NCI-H2107 treated with DMSO at 0.1 percent for 48 hours (cell line): Measurements from ENCODE around the gene LRRC8B.

ENCODE experiments used
- DNase-seq: peaks from one replicate; lab custom pipeline; 2025; ENCODE audit not compliant: unreplicated experiment; lab: John Stamatoyannopoulos, UW

The LRRC8B gene

DNA sequence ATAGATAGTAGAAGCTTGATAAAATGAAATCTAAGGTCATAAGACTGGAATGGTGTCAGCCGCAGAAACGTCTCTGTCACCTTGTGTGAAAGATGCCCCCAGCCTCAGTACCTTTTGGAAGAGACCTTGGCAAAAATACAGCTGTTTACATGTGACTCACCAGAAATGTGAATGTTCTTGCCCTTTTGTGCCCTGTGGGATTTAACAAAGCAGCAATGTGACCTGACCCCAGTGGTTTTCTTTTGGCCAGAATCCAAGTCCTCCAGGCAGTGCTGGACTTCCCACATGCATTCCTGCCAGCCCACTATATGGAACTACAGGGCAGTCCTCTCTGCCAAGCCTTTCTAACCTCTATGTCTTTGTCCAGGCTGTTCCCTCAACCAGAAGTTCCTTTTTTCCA is 81.1 kb downstream of the LRRC8B start:
- no peak for DNase-seq

DNA sequence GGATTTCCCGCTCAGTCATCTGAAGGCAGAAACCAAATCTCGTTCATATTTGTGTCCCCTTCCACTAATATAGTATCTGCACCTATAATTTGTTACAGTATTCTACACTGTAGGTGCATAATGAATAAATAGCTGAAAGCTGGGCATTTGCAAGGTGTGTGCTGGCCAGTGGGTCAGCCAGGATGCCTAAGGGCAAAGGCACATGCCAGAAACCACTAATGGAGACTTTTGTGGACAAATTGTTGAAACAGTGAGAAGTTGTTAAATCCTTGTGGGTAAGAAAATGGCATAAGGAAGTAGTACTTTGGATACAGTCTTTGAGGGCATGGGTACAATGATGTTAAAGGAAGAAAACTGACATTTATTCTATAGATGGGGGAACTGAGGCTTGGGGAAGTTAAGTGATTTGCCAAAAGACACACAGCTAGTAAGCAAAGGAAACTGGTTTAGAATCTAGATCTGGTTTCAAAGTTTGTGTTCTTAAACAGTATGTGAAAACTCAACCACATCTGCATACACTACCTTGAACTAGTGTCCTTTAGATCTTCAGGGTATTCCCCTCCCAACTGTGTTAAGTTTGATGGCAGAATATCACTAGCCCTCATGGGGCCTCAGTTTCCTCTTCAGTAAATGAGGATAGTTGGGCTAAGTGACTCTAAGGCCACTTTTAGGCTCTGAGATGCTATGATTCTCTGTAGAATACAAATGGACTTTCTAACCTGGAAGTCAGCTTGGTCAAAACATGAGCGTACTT is 81.8 kb downstream of the LRRC8B start:
- DNase-seq: no peak

DNA sequence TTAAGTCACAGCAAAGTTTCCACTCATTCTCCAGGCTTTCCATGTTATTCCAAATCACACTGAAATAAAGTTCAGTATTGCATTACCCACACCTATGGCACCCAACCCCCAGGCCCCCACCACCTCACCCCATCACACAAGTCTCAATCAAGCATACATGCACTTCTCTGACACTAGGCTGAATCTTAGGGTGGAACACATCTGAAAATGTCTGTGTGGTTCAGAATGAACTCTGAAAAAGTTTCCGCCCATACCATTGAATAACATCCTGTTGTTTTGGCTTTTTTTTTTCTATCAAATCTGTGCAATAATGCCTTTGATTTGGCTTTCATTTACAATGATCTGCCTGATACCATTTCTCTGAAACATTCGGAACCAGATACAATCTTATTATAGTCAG is 82.5 kb downstream of the LRRC8B start:
- DNase-seq: no peak

DNA sequence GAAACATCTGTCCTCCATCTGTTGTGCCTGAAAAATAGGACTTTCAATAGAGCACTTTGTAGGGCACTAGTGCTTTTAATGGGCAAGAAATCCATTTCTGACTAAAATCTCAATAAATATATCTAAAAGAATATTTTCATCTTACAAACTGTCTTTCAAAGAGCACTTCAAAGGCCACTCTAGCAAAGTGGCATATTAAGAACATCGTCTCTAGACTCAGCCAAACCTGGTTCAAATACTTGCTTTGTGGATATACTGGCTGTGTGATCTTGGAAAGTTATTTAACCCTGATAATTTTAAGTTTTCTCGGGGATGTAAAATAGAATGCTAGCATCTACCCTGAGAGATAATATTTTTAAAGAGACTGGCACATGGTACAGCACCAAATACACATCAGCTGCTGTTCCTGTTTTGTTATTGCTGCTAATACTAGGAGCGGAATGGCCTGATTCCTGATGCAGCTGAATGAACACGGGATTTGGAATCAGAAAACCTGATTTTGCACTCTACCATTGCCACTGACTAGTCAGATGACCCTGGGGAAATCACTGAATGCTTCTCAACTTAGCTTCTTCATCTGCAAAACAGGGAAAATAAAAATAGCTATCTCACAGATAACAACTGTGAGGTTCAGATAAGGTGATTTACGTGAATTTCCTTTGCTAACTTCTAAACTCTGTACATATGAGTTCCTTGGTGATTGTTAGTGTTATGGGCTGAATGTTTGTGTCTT is 83.1 kb downstream of the LRRC8B start:
- no peak for DNase-seq

DNA sequence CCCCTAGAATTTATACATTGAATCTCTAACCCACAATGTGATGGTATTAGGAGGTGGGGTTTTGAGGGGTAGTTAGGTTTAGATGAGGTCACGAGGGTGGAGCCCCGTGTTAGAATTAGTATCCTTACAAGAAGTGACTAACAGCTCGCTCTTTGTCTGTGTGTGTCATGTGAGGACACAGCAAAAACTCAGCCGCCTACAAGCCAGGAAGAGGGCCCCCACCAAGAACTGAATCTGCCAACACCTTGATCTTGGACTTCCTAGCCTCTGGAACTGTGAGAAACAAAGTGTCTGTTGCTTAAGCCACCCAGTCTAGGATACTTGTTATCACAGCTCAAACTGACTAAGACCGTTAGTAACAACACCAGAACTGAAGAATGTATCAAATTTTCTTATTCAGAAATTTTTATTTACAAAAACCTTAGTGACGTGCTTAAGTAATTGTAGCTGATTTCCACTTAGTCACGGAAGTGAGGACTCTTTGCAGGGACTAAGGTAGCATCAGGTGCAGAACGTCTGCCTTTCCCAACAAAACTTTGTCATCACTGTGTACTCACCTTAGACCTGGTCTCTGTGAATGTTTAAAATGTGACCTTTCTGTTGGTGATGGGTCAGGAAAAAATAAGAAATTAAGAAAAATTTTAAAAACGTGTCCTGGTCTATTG is 83.8 kb downstream of the LRRC8B start:
- no peak for DNase-seq

DNA sequence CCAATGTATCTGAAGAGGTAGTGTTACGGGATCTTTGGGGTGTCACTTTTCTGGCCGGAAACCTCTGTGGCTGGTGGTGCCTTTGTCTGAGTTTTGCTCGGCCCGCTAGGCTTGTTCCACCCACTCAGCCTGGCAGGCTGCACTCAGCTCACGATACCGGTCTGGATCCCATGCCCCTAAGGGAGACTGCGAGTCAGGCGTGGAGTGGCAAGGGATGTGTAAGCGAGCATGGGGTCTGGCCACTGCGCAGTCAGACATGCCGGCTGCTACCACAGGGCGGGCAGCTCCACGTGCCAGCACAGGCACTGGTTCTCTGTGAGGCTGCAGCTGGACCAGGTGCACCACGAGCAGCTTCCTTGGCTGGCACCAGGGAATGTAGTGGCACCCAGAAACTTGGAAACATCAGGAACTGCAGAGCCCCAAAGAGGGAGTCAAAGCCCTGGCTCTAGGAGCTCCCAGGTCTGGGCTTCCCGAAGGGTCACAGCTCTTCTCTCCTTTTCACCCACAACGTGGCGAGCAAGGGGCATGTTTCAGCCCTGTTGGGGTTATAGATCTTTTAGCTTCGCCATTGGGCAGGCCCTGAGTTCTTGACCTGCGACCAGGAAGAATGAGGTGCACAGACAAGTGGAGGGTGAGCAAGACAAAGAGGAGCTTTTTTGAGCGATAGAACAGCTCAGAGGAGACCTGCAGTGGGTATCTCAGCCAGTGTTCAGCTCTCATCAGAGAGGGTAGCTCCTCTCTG is 84.5 kb downstream of the LRRC8B start:
- no peak for DNase-seq

DNA sequence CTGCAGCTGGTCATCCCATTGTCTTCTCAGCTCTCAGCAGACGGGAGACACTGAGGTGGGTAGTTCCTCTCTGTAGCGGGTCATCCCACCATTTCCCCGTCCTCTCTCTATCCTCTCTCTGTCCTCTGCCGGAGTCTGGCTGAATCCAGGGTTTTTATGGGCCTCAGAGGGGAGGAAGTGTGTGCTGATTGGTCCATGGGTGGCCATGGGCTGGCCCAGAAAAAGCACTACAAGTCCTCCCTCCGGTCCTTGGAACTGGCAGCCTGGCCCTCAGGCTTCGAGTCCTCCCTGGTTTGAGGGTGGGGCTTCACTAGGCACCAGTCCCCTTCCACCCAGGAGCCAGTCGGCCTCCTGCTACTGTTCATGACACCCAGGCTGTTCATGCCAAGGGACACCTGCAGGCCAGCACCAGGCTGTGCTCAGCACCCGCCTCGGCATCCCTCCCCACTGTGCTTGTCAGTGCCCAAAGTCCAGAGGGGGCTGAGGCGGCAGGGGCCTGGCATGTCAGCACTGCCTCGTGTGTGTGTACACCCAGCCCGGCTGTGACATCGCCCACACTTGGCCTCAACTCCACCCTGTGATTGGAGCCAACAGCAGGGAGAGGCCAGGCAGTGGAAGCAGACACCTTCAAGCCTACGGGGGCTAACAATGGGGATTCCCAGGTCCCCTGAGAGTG is 85.3 kb downstream of the LRRC8B start:
- DNase-seq: no peak

DNA sequence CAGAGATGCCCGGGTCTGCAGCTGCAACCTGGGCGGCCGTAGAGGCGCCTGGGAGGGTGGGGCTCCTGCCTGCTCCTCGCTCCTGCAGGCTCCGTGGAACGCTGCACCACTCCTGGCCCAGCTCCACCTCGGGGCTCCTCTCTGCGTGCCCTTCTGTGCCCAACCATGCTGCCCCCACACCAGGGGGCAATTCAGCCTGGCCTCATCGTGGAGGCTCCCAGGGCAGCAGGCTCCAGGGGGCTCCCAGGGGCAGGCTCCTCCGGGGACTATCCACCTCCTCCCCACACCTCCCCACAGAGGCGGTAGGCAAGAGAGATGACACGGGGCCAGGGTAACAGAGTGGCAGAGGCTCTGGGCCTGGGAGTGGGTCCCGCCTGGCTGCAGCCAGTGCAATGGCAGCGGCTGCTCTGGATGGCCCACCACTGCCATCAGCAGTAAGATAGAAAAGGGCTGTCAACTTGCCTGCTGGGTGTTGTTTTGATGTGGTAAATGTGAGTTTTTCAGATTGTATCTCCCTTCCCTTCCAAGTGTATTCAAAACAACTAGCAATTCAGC is 85.9 kb downstream of the LRRC8B start:
- DNase-seq: no peak

DNA sequence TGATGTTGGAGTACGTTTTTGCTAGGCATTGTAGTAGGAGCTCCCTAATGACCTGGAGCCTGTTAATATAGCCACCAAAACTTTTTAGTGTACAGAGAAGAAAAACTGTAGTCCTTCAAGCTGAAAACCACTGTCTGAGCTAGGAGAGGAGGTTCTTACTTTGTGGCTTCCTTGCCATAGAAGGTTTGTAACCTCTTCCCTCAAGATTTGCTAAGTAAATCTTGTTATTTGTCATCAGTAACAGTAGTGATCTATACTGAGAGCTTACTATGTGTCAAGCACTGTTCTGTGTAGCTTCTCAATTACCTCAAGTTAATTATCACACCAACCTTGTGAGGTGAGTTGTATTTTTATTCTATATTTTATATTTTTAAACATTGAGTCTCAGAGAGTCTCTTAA is 87.1 kb downstream of the LRRC8B start:
- no peak for DNase-seq

DNA sequence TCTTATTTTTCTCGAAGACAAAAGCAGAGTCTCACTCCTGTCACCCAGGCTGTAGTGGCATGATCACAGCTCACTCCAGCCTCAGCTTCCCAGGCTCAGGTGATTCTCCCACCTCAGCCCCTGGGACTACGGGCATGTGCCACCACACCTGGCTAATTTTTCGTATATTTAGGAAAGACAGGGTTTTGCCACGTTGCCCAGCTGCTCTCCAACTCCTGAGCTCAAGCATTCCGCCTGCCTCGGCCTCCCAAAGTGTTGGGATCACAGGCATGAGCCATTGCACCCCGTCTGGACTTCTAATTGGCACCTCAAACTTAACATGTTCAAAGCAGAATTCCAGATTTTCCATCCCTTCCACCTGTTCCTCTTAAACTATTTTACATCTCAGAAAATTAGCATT is 89.3 kb downstream of the LRRC8B start:
- DNase-seq: no peak

DNA sequence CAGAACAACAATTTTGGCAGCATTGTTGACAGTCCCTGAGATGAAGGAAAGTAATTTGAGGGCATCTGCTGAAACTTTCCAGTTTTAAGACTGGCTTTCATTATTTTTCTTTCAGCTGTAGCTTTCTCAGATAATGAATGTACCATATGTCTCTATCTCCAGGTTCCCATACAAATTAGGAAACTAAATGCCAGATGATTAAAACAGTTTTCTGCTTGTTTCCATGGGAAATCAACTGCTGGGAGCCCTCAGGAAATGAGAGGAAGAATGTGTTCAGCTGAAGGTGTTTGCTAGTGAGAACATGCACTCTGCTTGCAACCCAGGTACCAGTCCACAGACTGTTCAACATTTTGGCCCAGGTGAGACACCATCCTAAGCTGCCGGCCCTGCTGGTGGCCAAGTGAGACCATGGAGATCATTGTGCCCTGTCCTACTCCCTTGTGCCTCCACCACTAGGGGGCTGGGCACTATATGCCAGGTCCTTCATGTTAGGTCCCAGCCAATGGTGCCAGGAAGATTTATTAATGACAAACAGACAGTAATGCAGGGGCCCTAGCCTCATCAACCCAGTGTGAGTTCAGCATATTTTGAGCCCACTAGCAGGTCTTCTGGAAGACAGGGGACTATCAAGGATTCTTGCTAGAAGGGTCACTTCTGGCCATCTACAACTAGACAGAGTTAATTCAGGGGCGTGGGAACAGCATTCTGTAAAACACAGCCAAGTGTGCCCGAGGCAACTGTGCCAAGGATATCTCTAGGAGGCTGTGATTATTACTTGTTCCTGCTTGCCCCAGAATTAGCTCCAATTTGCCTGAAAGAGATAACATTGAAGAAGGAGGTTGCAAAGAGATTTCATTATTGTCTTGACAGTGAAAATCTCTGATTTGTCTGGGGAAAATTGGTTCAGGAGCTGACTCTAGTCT is 91.3 kb downstream of the LRRC8B start:
- DNase-seq: no peak

DNA sequence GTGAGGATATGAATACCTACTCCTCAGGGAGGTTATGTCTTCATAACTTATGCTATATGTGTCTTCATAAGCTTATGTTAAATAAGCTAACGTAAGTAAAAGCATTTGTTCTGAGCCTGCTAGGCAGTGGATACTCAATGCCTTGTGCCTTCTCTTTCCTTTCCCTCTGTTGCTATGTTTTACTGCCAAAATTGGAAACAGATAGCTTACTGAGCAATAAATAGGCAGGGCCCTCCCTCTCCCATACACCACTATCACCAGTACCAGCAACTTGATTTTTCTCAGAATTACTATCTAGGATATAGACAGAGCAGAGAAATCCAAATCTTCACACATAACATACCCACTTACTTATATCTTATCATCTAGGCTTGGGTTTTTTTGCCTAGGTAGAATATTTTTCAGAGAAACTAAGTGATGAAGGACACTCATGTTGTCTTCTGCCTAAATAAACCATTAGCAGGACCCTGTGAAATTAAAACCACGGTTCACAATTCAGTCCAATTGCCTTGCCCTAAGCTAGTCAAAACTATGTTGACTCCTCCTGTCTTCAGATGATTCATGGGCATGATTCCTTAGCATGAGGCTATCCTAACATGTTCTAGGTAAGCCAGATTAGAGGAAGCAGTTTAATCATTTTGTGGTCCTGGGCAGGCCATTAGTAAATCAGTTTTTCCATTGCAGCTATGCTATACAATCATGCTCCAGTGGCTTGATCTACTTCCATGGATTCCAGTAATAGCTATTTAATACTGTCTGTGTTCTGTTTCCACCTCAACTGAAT is 92.4 kb downstream of the LRRC8B start:
- no peak for DNase-seq

DNA sequence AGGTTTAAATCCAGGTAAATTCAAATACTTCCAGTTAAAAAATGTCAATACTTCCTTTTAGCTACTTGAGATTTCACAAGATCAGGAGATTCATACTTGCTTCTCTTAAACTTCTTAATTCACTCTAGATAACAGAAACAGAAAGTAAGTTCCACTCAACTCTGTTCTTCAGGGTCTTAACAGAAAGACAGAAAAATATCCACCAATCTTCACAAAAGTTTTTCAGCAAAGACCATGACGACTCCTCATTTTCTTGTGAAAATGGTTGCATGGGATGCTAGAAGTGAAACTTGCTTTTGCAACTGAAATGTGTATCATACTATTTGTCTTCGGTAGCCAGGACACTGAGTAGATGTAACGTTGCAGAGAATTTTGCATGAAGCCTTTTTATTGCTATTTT is 96.0 kb downstream of the LRRC8B start:
- no peak for DNase-seq

DNA sequence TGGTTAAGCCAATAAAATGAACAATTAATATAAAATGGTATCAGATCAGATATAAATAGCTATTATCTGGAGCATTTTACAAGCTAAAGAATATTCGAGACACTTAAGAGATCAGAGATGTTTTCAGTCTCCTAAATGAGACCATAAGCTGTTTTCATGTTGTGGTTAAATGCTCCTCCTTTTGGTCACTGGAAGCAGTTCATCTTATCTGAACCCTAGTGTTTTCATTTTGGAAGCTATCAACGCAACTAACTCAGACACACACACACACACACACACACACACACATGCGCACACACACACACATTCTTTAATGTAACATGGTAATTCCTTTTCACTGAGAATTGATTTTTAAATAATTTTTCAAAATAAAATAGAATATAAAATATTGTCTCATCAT is 98.3 kb downstream of the LRRC8B start:
- no peak for DNase-seq

DNA sequence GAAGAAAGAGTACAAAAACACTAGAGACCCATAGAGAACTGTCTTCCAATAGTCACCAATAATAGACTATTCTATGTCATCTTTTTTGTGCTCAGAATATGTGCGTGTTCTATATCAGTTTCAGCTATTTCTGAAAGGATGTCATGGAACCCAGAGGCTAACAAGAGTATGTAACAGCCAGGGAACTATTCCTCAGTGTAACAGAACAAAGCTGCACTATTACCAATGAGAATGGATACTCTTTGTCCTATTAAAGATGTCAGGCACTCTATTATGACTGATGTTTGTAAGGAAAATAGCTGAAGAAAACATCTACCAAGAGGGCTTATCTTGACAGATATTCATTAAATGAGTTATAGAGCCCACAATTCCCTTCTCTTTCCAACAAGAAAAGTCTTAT is 99.7 kb downstream of the LRRC8B start:
- no peak for DNase-seq

DNA sequence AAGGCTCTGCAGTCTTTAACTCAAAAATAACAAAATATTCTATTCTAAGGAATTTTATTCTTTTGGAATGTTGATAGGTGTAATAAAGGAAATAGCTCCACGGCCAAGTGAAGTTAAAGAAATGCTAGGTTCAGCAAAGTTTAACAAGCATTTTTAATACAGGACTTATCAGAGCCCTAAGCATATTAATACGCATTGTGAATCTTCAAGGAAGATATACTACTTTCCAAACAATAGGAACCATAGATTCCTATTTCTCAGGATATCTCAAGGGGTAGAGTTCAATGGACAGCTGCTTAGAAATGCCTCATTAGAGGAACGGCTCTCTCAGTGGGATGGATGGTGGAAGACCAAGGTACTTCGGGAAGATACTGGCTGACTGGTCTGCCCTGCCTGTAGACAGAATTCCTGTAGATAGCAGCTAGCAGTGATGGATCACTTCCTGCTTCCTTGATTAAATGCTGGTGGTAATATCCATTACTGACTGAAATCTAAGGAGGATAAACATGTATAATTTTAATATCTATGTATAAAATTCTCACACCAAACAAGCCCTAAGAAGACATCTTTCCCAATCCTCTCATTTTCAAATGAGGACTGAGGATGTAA is 100.2 kb downstream of the LRRC8B start:
- DNase-seq: no peak

DNA sequence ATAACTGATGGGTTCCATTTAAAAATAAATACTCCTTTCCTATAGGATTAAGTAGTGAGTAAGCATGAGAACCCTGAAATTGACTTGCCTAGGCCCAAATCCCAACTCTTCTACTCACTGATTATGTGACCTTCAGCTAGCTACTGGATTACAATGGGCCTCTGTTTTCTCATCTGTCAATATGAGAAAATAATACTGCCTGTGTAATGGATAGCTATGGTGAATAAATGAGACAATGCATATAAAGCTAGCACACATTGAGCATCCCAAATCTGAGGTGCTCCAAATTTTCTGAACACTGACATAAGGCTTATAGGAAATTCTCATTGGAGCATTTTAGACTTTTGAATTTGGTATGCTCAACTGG is 103.0 kb downstream of the LRRC8B start:
- DNase-seq: no peak

DNA sequence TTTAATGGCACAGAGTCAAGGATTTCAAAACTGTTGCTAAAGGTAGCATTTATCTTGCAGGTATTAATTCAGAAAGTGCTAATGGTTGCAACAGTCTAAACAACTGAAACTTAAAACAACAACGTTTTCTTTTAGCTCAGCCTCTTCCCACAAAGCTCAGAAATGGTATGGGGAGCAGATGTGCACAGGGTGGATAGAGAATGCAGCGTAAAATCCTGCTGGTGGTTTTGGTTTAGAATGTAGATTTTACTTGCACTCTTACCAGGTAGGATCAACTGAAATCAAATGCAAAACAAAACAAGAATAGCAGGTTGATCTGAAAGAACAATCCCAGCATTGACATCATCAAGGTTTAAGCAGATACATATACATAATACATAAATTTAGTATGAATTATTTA is 104.5 kb downstream of the LRRC8B start:
- no peak for DNase-seq
